Activated naive CD4-positive, alpha-beta T cell treated with anti-CD3 and anti-CD28 coated beads, Interleukin-2, amount 50 U/mL, for 24 hours (primary cell): ENCODE results near the gene EPHB2.

ENCODE experiments used
- H3K27ac Mint-ChIP-seq: one replicate; pipeline ENCODE4 v1.8.0; 2021; ENCODE audit warnings: mild to moderate bottlenecking, mixed read lengths
- H3K27me3 Mint-ChIP-seq: one replicate; pipeline ENCODE4 v1.8.0; 2021; ENCODE audit warnings: mixed read lengths
- H3K36me3 Mint-ChIP-seq: one replicate; pipeline ENCODE4 v1.8.0; 2021; ENCODE audit warnings: mixed read lengths
- H3K4me1 Mint-ChIP-seq: one replicate; pipeline ENCODE4 v1.8.0; 2021; ENCODE audit warnings: mixed read lengths
- H3K4me3 Mint-ChIP-seq: one replicate; pipeline ENCODE4 v1.8.0; 2021; ENCODE audit warnings: mild to moderate bottlenecking, mixed read lengths
- H3K9me3 Mint-ChIP-seq: one replicate; pipeline ENCODE4 v1.8.0; 2021; ENCODE audit warnings: mixed read lengths

The EPHB2 gene

DNA sequence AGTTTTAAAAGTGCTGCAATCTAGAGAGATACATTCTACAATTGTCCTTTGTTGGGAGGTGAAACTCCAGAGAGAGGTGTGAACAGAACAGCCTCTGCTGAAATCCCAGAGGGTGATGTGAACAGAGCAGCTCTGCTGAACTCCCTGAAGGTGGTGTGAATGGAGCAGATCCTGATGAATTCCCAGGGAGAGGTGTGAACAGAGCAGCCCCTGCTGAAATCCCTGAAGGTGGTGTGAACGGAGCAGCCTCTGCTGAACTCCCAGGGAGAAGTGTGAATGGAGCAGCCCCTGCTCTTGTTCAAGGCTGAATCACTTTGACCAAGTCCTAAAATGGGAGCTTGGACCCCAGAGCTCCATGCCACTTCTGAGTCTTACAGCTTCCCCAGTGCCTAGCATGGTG is 167.3 kb downstream of the EPHB2 start:
- no peaks in the 10 kb centered on the region for H3K36me3 Mint-ChIP-seq
- H3K9me3 Mint-ChIP-seq = no peaks in the 10 kb centered on the region
- no peak overlapping the region for H3K27ac Mint-ChIP-seq
- H3K4me1 Mint-ChIP-seq = no peaks in the 10 kb centered on the region
- no peak overlapping the region for H3K4me3 Mint-ChIP-seq
- H3K27me3 Mint-ChIP-seq = peaks cover 2% of the 10 kb centered on the region

- Mint-ChIP-seq H3K27ac (no peak overlapping the region), H3K4me1 (no peaks in the 10 kb centered on the region), H3K36me3 (no peaks in the 10 kb centered on the region), H3K27me3 (peaks cover 2% of the 10 kb centered on the region), H3K9me3 (no peaks in the 10 kb centered on the region), H3K4me3 (no peak overlapping the region)
Measured at GRCh38 chr1:22878626-22879025, 168.0 kb downstream of the EPHB2 start.

- Mint-ChIP-seq H3K4me3 (no peak overlapping the region), H3K9me3 (no peaks in the 10 kb centered on the region), H3K36me3 (no peaks in the 10 kb centered on the region), H3K27me3 (peaks cover 2% of the 10 kb centered on the region), H3K27ac (no peak overlapping the region), H3K4me1 (peaks cover under 1% of the 10 kb centered on the region)
Measured at GRCh38 chr1:22879445-22879844, 168.8 kb downstream of the EPHB2 start.

- H3K27ac Mint-ChIP-seq = no peak overlapping the region
Measured at GRCh38 chr1:22880174-22880601, 169.5 kb downstream of the EPHB2 start.

GRCh38 chr1:22883406-22883805 is 172.8 kb downstream of the EPHB2 start:
- H3K9me3 Mint-ChIP-seq = no peaks in the 10 kb centered on the region
- H3K36me3 Mint-ChIP-seq = no peaks in the 10 kb centered on the region
- no peak overlapping the region for H3K27ac Mint-ChIP-seq
- peaks cover 10% of the 10 kb centered on the region for H3K4me1 Mint-ChIP-seq
- no peak overlapping the region for H3K4me3 Mint-ChIP-seq
- peaks cover 4% of the 10 kb centered on the region for H3K27me3 Mint-ChIP-seq

More at GRCh38 chr1:22880174-22880601, 169.5 kb downstream of the EPHB2 start:
- H3K9me3 Mint-ChIP-seq = no peaks in the 10 kb centered on the region
- H3K4me3 Mint-ChIP-seq = no peak overlapping the region
- peaks cover 4% of the 10 kb centered on the region for H3K27me3 Mint-ChIP-seq
- H3K4me1 Mint-ChIP-seq = peaks cover 8% of the 10 kb centered on the region
- H3K36me3 Mint-ChIP-seq = no peaks in the 10 kb centered on the region

DNA sequence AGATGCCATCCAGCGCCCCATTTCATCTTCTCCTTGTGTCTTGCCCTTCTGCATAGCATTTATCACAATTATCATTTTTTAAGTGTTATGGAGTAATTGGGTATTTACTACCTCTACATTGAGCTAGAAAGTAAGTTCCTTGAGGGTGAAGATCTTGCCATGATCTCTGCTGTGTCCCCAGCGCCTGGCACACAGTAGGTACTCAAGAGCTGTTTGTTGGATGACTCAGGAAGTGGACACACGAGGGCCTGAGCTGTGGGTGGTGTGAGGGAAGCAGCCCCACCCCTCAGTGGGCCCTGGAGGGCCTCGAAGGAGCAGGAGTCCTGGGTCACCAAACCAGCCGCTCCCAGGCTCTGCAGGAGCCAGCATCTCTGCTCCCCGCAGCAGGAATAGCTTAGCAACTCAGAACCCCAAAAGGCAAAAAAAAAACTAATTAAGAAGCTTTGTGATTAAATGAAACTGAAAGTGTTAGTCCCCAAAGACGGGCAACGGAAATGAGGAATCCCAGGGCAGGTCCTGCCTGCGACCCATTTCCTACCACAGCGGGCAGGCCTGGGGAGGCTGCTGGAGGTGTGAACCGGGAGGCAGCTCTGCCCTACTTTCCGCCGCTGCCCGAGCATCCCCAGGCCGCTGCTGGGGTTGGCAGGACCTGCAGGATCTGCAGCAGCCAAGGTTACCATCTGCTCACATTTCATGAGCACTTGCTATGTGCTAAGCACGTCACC is 174.3 kb downstream of the EPHB2 start:
- H3K27ac Mint-ChIP-seq = no peak overlapping the region
- H3K27me3 Mint-ChIP-seq = peaks cover 6% of the 10 kb centered on the region
- no peaks in the 10 kb centered on the region for H3K9me3 Mint-ChIP-seq
- H3K36me3 Mint-ChIP-seq = no peaks in the 10 kb centered on the region
- peak overlapping the region; percentile 61 for H3K4me3 Mint-ChIP-seq
- peaks cover 10% of the 10 kb centered on the region for H3K4me1 Mint-ChIP-seq

- Mint-ChIP-seq H3K4me3 (no peak overlapping the region), H3K4me1 (peaks cover 10% of the 10 kb centered on the region), H3K9me3 (no peaks in the 10 kb centered on the region), H3K36me3 (no peaks in the 10 kb centered on the region), H3K27ac (no peak overlapping the region), H3K27me3 (peaks cover 6% of the 10 kb centered on the region)
Measured at GRCh38 chr1:22886211-22886610, 175.6 kb downstream of the EPHB2 start.

GRCh38 chr1:22887491-22887890 is 176.9 kb downstream of the EPHB2 start:
- Mint-ChIP-seq H3K4me1 (peaks cover 10% of the 10 kb centered on the region), H3K9me3 (no peaks in the 10 kb centered on the region), H3K36me3 (no peaks in the 10 kb centered on the region), H3K27ac (no peak overlapping the region), H3K4me3 (no peak overlapping the region), H3K27me3 (peaks cover 6% of the 10 kb centered on the region)

DNA sequence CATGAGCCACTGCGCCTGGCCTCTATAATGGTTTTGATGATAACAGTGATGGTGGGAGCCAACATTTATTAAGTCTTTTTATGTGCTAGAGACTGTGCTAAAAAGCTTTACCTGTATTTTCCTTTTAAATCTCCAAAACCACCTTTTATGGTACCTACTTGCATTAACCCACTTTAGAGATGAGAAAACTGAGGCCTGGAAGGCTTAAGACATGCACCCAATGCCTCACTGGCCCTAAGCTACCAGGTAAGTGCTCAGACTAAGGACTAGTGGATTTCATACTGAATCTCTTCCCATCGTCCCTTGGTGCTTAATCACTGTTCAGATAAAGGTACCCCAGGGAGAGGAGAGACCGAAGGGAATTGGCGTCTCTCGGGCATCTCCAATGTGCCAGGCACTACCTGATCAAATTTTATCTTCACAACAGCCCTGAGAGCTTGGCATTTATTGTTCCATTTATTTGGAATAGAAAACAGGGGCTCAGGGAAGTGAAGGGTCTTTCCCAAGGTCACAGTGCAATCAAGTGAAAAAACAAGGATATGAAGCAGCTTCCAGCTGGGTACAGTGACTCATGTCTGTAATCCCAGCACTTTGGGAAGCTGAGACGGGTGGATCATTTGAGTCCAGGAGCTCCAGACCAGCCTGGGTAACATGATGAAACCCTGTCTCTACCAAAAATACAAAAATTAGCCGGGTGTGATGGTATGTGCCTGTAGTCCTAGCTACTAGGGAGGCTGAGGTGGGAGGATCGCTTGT is 177.9 kb downstream of the EPHB2 start:
- H3K27ac Mint-ChIP-seq = no peak overlapping the region
- no peak overlapping the region for H3K4me3 Mint-ChIP-seq
- no peaks in the 10 kb centered on the region for H3K9me3 Mint-ChIP-seq
- peaks cover 10% of the 10 kb centered on the region for H3K4me1 Mint-ChIP-seq
- H3K36me3 Mint-ChIP-seq = no peaks in the 10 kb centered on the region
- H3K27me3 Mint-ChIP-seq = peaks cover 6% of the 10 kb centered on the region

DNA sequence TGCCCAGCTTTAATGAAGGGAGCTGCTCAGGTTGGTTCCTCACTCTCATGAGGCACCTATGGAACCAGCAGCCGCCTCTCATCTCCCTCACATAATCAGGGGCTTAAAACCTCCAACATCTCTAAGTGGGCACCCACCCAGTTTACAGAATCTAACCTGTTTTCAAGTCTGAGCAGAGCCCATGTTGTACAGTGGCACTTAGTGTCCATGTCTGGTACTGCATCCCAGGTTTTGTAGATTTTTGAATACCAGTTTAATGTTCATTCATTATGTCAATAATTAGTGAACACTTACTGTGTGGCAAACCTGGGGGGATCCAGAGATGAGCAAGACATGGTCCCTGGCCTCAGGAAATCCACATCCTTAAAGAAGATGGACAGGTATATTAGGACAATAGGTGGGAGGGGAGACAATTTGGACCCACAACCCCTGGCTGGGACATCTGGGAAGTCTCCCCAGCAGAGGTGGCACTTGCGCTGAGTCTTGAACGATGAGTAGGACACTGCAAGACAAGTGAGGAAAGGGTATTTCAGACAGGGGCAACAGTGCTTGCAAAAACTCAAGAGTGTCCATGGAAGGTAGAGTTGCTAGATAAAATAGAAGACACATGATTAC is 178.7 kb downstream of the EPHB2 start:
- Mint-ChIP-seq H3K27me3 (peaks cover 6% of the 10 kb centered on the region), H3K27ac (no peak overlapping the region), H3K36me3 (no peaks in the 10 kb centered on the region), H3K4me1 (peaks cover 10% of the 10 kb centered on the region), H3K4me3 (no peak overlapping the region), H3K9me3 (no peaks in the 10 kb centered on the region)

- Mint-ChIP-seq H3K4me1 (no peaks in the 10 kb centered on the region), H3K36me3 (no peaks in the 10 kb centered on the region), H3K27ac (no peak overlapping the region), H3K27me3 (peaks cover 2% of the 10 kb centered on the region), H3K4me3 (no peak overlapping the region), H3K9me3 (no peaks in the 10 kb centered on the region)
Measured at GRCh38 chr1:22892789-22893188, 182.2 kb downstream of the EPHB2 start.

DNA sequence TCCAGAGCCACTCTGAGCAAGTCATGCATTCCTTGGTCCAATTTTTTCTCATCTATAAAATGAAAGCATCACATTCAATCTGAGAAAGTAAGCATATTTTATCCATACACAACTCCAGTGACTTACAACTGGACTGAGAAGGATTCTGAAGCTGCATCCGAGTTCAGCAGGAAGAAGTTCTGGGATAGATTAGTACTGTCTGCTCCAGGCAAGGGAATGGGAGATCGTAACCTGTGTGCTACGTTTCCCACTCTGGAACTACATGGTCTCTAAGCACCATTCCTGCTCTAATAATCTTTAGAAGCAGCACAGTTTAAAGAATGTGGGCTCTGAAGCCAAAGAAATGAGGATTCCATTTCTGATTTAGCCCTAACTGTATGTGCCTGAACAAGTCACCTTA is 182.7 kb downstream of the EPHB2 start:
- Mint-ChIP-seq H3K27me3 (peaks cover 5% of the 10 kb centered on the region), H3K27ac (no peak overlapping the region), H3K4me1 (no peaks in the 10 kb centered on the region), H3K36me3 (no peaks in the 10 kb centered on the region), H3K4me3 (no peak overlapping the region), H3K9me3 (no peaks in the 10 kb centered on the region)

- H3K9me3 Mint-ChIP-seq = no peaks in the 10 kb centered on the region
- no peak overlapping the region for H3K27ac Mint-ChIP-seq
- H3K27me3 Mint-ChIP-seq = peaks cover 6% of the 10 kb centered on the region
- H3K36me3 Mint-ChIP-seq = no peaks in the 10 kb centered on the region
- no peak overlapping the region for H3K4me3 Mint-ChIP-seq
- H3K4me1 Mint-ChIP-seq = no peaks in the 10 kb centered on the region
Measured at GRCh38 chr1:22895357-22895756, 184.7 kb downstream of the EPHB2 start.

GRCh38 chr1:22896184-22896583 is 185.5 kb downstream of the EPHB2 start:
- no peak overlapping the region for H3K27ac Mint-ChIP-seq
- H3K9me3 Mint-ChIP-seq = no peaks in the 10 kb centered on the region
- no peak overlapping the region for H3K4me3 Mint-ChIP-seq
- H3K27me3 Mint-ChIP-seq = peaks cover 8% of the 10 kb centered on the region
- no peaks in the 10 kb centered on the region for H3K36me3 Mint-ChIP-seq
- no peaks in the 10 kb centered on the region for H3K4me1 Mint-ChIP-seq

DNA sequence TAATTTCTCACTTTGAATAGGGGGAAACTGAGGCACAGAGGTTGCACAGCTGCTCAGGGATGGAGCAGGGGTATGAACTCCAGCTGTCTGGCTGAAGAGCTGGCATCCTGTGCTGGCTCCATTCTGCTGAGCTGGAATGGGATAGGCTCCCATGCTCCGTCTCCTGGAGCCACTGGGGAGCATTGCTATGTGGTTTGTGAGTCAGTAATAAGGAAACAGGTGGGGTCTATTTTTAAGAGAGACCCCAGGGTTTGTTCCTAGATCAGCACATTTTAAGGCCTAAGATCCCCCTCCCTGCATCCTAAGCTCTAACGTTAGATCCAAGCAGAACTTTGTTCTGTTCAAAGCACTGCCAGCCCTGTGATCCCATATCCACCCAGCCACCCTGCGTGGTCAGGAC is 189.8 kb downstream of the EPHB2 start:
- no peaks in the 10 kb centered on the region for H3K36me3 Mint-ChIP-seq
- no peaks in the 10 kb centered on the region for H3K4me1 Mint-ChIP-seq
- H3K27me3 Mint-ChIP-seq = peaks cover 8% of the 10 kb centered on the region
- no peak overlapping the region for H3K4me3 Mint-ChIP-seq
- no peak overlapping the region for H3K27ac Mint-ChIP-seq
- no peaks in the 10 kb centered on the region for H3K9me3 Mint-ChIP-seq

DNA sequence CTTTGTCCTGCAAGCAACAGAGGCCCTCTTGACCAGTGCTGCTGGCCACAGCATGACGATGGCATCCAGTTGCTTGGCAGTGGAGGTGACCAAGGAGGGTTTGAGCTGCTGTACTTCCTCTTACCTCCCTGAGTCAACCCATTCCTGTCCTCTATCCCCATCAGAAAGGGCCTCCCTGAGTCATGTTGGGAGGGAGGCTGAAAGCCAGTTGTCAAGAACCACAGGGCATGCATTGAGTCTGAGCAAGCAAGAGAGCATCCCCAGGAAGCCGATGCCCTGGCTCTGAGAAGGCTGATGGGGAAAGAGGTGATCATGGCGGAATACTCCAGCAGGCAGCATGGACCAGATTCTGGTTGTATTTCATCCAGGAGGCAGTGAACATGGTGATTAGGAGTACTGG is 192.5 kb downstream of the EPHB2 start:
- no peaks in the 10 kb centered on the region for H3K36me3 Mint-ChIP-seq
- H3K4me1 Mint-ChIP-seq = no peaks in the 10 kb centered on the region
- H3K27me3 Mint-ChIP-seq = peaks cover 6% of the 10 kb centered on the region

More for the DNA sequence above, 192.5 kb downstream of the EPHB2 start:
- no peak overlapping the region for H3K4me3 Mint-ChIP-seq
- no peaks in the 10 kb centered on the region for H3K9me3 Mint-ChIP-seq
- no peak overlapping the region for H3K27ac Mint-ChIP-seq
